Measurements from ENCODE around the gene STIP1. TPM values are rescaled to one million over a fixed set of nuclear protein-coding genes. Genes with fewer than 3 reads are reported as not detected.

The STIP1 gene
- total RNA-seq, 1 donor from 2014 or later: 125 TPM

- H3K4me1 ChIP-seq: no peaks in the 10 kb centered on the region
- no peak for TF ChIP-seq CTCF (IDR thresholded peaks at IDR 0.05)
- H3K27ac ChIP-seq: no peak overlapping the region
- no peaks in the 10 kb centered on the region for H3K27me3 ChIP-seq (ENCODE audit: low read depth)
- H3K9me3 ChIP-seq: no peaks in the 10 kb centered on the region
- H3K4me3 ChIP-seq: no peak overlapping the region
- no peak for DNase-seq
- ATAC-seq: no peak
- intact Hi-C loops (cut with DNase I): no loop called here
- H3K36me3 ChIP-seq: peaks cover 99% of the 10 kb centered on the region
Observed at GRCh38 chr11:64198511-64198910, 12.5 kb downstream of the STIP1 start.

GRCh38 chr11:64201543-64201942, 15.6 kb downstream of the STIP1 start:
- Histone ChIP-seq H3K4me3 (no peak overlapping the region), H3K9me3 (no peaks in the 10 kb centered on the region), H3K36me3 (peaks cover 86% of the 10 kb centered on the region), H3K4me1 (peaks cover 25% of the 10 kb centered on the region), H3K27me3 (ENCODE audit: low read depth) (no peaks in the 10 kb centered on the region), H3K27ac (no peak overlapping the region)
- ATAC-seq (no peak), DNase-seq (no peak)
- intact Hi-C loops (cut with DNase I): no loop called here
- no peak for TF ChIP-seq CTCF (IDR thresholded peaks at IDR 0.05)

- no peak for TF ChIP-seq CTCF (IDR thresholded peaks at IDR 0.05)
- ATAC-seq (no peak), DNase-seq (no peak)
- no peaks in the 10 kb centered on the region for H3K9me3 ChIP-seq
- H3K36me3 ChIP-seq: peaks cover 71% of the 10 kb centered on the region
- H3K27ac ChIP-seq: no peak overlapping the region
- intact Hi-C loops (cut with DNase I): no loop called here
- peaks cover 39% of the 10 kb centered on the region for H3K4me1 ChIP-seq
- no peaks in the 10 kb centered on the region for H3K27me3 ChIP-seq (ENCODE audit: low read depth)
- no peak overlapping the region for H3K4me3 ChIP-seq
Observed at GRCh38 chr11:64202992-64203391, 17.0 kb downstream of the STIP1 start.

- H3K27me3 ChIP-seq (ENCODE audit: low read depth): no peaks in the 10 kb centered on the region
- H3K36me3 ChIP-seq: peaks cover 66% of the 10 kb centered on the region
- no peak for ATAC-seq
- H3K27ac ChIP-seq: no peak overlapping the region
- DNase-seq: no peak
- no peak for TF ChIP-seq CTCF (IDR thresholded peaks at IDR 0.05)
- H3K4me3 ChIP-seq: no peak overlapping the region
- H3K4me1 ChIP-seq: peaks cover 44% of the 10 kb centered on the region
- intact Hi-C loops (cut with DNase I): no loop called here
- H3K9me3 ChIP-seq: no peaks in the 10 kb centered on the region
Observed at GRCh38 chr11:64203421-64204079, 17.6 kb downstream of the STIP1 start.

GRCh38 chr11:64204080-64204440, 18.1 kb downstream of the STIP1 start:
- intact Hi-C loops (cut with DNase I): no loop called here
- Histone ChIP-seq H3K36me3 (peaks cover 61% of the 10 kb centered on the region), H3K9me3 (no peaks in the 10 kb centered on the region), H3K4me1 (peaks cover 49% of the 10 kb centered on the region), H3K27ac (no peak overlapping the region), H3K4me3 (no peak overlapping the region), H3K27me3 (ENCODE audit: low read depth) (no peaks in the 10 kb centered on the region)
- DNase-seq (no peak), ATAC-seq (no peak)
- no peak for TF ChIP-seq CTCF (IDR thresholded peaks at IDR 0.05)
